Stimulated activated CD4-positive, alpha-beta T cell treated with anti-CD3 and anti-CD28 coated beads, Interleukin-1b, Interleukin-23, amount 100 ng/mL, for 4 hours (primary cell): ENCODE results near the gene ATP8B4.
"Not testable (repeated sequence)": the region's sequence is repeated elsewhere in the genome, so short reads cannot be mapped to it uniquely, and the experiment has no call there.

ENCODE experiments used
- DNase-seq, 2 donors: peaks; one replicate each; pipeline ENCODE4 v3.0.0-alpha.2; 2020; ENCODE audit warnings: low read depth in 2 of 2

ATP8B4 gene

GRCh38 chr15:50140983-50141382 is 21.9 kb upstream of the ATP8B4 start:
- DNase-seq, result no peak

- no peak for DNase-seq
Measured at GRCh38 chr15:50140098-50140497, 21.1 kb upstream of the ATP8B4 start.

DNA sequence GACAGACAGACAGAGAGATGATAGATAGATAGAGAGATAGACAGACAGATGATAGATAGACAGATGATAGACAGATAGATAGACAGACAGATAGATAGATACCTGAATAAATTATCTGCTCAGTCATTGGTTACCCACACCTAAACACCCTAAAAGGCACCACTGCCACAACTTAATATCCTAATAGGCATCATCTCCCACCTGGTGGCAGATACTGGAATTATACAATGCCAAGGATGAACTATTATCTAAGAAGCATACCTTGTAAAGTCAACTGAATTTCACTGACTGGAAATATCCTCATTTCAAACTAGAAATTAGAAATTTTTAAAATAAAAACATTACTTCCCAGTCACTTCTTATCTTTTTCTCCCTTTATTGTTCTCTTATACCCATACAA is 19.4 kb upstream of the ATP8B4 start:
- DNase-seq, result no peak

- no peak for DNase-seq
Measured at GRCh38 chr15:50137893-50138292, 18.9 kb upstream of the ATP8B4 start.

DNA sequence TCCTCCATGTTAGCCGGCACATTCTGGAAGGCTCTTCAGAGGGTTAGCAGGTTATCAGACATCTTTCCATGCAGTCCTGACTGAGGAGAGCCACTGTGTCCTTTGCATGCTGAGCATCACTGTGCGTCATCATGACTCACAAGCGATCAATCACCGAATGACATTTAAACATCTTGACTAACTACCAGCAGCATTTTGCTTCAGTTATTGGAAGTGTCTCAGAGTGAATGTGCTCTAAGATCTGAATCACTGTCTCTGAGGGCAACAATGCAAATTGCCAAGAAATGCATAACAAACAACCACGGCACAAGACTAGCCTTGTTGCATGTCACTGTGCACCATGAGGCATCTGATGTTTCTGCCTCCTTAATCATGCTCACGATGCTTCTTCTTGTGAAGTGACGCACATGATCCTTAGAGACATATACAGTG is 18.3 kb upstream of the ATP8B4 start:
- DNase-seq, result no peak

DNA sequence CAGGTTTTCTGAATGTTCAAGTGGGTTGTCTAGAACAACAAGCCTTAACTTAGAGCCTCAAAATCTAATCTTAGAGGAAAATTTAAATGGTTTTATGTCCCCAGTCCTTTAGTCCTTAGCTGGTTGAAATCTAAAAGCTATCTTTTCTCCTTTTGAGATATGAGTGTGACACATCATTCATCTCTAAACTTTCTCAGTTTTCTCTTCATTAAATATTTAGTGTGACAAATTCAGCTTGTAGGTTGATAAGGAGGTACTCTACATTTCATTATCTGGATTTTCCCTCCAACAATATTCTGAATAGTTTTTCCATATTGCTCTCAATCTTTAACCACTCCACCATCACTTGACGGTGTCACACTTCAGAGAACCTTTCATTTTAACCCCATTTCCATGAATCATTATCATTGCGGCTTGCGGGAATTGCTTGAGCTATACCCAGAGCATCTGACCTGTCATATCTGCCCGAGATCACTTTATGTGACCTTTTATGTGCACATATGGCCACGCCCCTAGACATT is 16.1 kb upstream of the ATP8B4 start:
- DNase-seq, result no peak

GRCh38 chr15:50134524-50135024 is 15.5 kb upstream of the ATP8B4 start:
- no peak for DNase-seq

GRCh38 chr15:50132251-50132984 is 13.4 kb upstream of the ATP8B4 start:
- not testable (repeated sequence) for DNase-seq

GRCh38 chr15:50131617-50132016 is 12.6 kb upstream of the ATP8B4 start:
- DNase-seq, result no peak

DNA sequence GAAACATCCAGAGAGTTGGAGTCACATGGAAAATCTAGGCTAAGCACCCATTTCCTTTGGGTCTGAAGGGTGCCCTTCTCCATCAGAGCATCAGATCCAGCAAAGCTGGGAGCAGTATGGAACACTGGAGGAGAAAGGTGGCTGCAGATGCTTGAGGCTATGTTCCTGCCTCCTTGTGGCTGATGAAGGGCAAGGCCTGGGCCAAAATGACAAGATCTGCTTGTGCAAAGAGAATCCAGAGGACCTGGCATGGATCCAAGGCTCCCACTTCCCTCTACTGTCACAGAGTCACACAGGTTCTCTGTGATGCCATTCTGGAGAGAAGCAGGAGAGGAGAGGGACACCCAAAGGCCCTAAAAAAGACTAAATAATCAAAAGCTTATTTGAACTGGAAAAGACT is 9.2 kb upstream of the ATP8B4 start:
- no peak for DNase-seq

DNA sequence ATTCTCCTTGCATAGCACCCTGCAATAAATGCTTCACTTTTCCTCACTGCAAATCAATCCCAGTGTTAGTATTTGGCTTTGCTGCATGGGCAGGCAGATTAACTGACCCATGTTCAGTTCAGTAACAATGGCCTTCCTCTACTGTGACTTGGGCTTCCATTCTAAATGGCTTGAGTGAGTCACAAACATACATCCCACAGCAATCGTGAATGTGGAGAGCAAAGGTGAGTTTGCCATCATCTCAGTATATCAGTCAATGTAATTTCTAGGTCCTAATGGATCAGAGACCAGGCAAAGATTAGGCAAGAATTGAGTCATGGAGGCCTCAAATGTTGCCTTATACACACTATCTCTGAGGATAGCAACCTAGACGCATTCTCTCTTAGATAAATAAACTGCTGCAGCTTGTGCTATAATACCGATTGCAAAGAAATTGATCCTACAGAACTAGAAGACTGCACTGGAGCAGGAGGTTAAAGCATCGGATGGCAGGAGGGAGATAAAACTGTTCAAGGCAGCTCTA is 8.3 kb upstream of the ATP8B4 start:
- DNase-seq, result no peak

- no peak for DNase-seq
Measured at GRCh38 chr15:50126072-50126471, 7.0 kb upstream of the ATP8B4 start.

GRCh38 chr15:50124631-50125030 is 5.6 kb upstream of the ATP8B4 start:
- no peak for DNase-seq

- DNase-seq, result no peak
Measured at GRCh38 chr15:50123861-50124557, 5.0 kb upstream of the ATP8B4 start.

- DNase-seq, result no peak
Measured at GRCh38 chr15:50120729-50121128, 1.7 kb upstream of the ATP8B4 start.

GRCh38 chr15:50117431-50118027 is 1.5 kb downstream of the ATP8B4 start:
- no peak for DNase-seq

DNA sequence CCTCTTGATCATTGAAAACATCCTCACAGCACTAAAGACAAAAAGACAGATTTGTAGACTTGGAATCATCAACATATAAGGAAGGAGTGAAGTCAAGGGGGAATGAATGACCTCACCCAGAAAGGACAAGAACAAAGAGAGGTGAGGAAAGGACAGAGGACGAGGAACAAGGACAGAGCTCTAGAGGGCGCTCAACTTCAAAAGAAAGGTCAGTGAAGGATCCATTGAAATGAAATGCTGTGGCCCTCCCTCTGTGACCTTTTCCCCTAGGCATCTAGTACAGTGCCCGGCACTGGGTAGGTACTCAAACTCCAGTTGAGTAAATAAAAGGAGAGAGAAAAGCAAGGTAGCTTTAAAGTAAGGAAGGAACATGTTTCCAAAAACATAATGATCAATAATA is 2.6 kb downstream of the ATP8B4 start:
- DNase-seq, result no peak

DNA sequence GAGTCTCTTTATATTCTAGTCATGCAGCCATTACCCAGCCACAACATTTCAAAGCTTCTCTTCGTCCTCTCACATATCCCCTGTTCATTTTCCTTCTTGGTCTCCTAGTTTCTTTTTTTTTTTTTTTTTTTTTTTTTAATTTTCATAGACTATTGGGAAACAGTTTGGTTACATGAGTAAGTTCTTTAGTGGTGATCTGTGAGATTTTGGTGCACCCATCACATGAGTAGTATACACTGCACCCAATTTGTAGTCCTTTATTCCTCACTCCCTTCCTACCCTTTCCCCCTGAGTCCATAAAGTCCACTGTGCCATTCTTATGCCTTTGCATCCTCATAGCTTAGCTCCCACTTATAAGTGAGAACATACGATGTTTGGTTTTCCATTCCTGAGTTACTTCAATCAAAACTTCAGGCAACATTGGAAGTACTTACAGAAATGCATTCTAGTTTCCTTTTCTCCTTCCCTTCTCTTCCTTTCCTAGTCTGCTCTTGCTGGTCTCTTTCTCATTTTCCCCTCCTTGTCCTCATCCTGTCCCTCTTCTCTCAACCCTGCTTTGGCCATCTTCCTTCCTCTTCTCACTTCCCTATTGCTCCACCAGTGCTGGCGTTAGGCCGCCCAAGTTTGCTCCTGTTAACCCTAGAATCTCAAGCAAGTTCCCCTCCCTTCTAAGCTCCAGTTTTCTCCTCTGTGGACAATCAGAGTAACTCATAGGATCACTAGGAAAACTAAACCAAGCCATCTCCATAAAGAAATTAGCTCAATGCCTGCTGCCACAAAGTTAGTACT is 4.8 kb downstream of the ATP8B4 start:
- DNase-seq, result no peak

DNA sequence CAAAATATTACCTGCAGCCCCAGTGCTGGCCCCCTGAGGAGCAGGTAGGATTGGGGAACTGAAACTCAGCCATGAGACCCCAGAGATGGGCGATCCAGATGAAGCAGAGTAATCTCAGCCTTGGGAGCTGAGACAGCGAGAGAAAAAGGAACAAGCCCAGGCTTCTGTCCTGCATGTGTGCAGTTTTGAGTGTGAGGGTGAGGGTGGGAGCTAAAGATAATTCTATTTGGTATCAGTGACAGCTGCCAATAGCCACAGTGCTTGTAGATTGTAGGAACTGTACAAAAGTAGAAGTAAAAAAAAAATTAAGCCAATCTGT is 5.9 kb downstream of the ATP8B4 start:
- no peak for DNase-seq

DNA sequence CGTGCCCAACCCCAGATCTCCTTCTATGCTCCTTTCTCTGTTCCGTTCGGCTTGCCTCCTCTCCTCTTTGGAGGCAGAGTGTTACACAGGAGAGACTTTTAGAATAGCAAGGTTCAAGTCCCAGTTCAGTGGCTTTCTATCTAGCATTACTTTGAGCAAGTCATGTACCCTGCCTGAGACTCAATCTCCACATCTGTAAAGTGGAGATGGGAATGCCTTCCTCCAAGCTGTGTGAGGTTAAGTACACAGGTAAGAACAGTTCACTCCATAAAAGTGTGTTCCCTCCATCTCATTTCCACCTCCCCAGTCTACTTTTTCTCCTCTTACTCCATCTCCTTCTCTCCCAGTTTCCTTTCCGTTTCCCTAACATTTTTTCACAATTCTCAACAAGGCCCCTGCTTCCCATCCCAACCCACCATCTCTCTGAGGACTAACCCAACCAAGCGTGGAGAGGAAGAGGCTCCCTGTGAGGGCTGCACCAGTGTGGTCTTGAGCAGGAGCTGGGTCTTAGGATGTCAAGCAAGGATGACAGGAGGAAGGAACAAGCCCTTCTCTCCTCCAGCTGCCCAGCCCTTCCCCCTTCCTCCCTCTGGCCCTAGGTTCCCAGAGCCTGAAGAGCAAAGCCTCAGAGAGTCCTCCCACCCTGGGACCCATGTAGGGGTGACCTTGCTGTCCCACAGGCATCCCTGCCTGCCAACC is 6.4 kb downstream of the ATP8B4 start:
- DNase-seq, result no peak

DNA sequence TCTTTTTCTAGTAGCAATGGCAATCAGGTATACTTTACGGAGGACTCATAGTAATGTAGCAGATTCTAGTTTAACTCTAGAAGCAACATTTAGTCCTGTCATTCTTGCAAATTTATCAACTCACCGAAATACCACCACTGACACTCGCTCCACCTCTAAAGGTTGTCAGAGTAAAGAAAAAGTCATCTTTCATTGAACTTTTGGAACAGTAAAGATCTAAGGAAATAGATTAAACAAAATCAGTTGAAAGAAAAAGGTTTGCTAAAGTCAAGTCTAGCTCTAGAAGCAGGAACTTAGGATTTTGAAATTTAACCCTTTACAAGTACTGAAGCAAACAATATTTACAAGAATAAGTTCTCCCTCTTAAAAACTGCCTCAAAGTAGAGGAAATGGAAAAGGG is 8.7 kb downstream of the ATP8B4 start:
- no peak for DNase-seq
